IPS-18a (cell line): ENCODE data around the gene CNTN4.

ENCODE experiments used
- H3K27ac ChIP-seq: one replicate; pipeline ENCODE4 v1.5.1; 2013; ENCODE audit warnings: low read length
- H3K27me3 ChIP-seq: one replicate; pipeline ENCODE4 v1.6.1; 2013; ENCODE audit warnings: mild to moderate bottlenecking, low read length; ENCODE audit not compliant: control insufficient read depth, insufficient read depth
- H3K36me3 ChIP-seq: one replicate; pipeline ENCODE4 v1.6.1; 2013; ENCODE audit warnings: low read depth, low read length; ENCODE audit not compliant: control insufficient read depth
- H3K4me1 ChIP-seq: one replicate; pipeline ENCODE4 v1.6.1; 2013; ENCODE audit warnings: low read depth, low read length; ENCODE audit not compliant: control insufficient read depth
- H3K4me3 ChIP-seq: one replicate; pipeline ENCODE4 v1.5.1; 2013; ENCODE audit warnings: low read length
- H3K9ac ChIP-seq: one replicate; pipeline ENCODE4 v1.6.1; 2013; ENCODE audit warnings: mild to moderate bottlenecking, low read length, moderate library complexity
- H3K9me3 ChIP-seq: one replicate; pipeline ENCODE4 v1.6.1; 2013; ENCODE audit warnings: low read depth, low read length; ENCODE audit not compliant: control insufficient read depth

The CNTN4 gene

GRCh38 chr3:2713923-2714322 is 615.3 kb downstream of the CNTN4 start:
- H3K36me3 ChIP-seq, result no peaks in the 10 kb centered on the region
- H3K27me3 ChIP-seq, result no peaks in the 10 kb centered on the region
- no peak overlapping the region for H3K27ac ChIP-seq
- H3K4me1 ChIP-seq, result no peaks in the 10 kb centered on the region
- H3K4me3 ChIP-seq, result no peak overlapping the region
- H3K9me3 ChIP-seq, result no peaks in the 10 kb centered on the region
- no peak overlapping the region for H3K9ac ChIP-seq

DNA sequence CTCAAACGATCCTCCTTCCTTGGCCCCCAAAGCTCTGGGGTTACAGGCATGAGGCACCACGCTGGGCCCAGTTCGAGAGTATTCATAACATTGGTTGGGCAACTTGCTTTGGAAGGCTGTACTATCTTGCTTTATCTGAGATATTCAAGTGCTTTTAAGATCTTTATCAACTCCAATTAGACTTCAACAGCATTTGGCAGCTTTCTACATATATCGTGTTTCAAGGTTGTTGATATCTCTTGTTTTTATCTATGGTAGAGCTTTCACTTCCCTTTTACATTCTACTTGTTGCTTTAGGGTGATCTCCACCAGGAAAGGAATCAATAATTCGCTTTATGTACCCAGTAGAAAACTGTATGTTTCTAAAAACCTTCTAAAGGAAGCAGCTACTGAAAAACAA is 616.2 kb downstream of the CNTN4 start:
- Histone ChIP-seq H3K4me3 (no peak overlapping the region), H3K9ac (no peak overlapping the region), H3K27me3 (no peaks in the 10 kb centered on the region), H3K4me1 (no peaks in the 10 kb centered on the region), H3K9me3 (no peaks in the 10 kb centered on the region), H3K36me3 (no peaks in the 10 kb centered on the region), H3K27ac (no peak overlapping the region)

GRCh38 chr3:2727101-2727500 is 628.4 kb downstream of the CNTN4 start:
- no peak overlapping the region for H3K4me3 ChIP-seq
- no peaks in the 10 kb centered on the region for H3K27me3 ChIP-seq
- no peaks in the 10 kb centered on the region for H3K9me3 ChIP-seq
- H3K27ac ChIP-seq, result no peak overlapping the region
- H3K4me1 ChIP-seq, result no peaks in the 10 kb centered on the region
- H3K9ac ChIP-seq, result no peak overlapping the region
- H3K36me3 ChIP-seq, result no peaks in the 10 kb centered on the region

DNA sequence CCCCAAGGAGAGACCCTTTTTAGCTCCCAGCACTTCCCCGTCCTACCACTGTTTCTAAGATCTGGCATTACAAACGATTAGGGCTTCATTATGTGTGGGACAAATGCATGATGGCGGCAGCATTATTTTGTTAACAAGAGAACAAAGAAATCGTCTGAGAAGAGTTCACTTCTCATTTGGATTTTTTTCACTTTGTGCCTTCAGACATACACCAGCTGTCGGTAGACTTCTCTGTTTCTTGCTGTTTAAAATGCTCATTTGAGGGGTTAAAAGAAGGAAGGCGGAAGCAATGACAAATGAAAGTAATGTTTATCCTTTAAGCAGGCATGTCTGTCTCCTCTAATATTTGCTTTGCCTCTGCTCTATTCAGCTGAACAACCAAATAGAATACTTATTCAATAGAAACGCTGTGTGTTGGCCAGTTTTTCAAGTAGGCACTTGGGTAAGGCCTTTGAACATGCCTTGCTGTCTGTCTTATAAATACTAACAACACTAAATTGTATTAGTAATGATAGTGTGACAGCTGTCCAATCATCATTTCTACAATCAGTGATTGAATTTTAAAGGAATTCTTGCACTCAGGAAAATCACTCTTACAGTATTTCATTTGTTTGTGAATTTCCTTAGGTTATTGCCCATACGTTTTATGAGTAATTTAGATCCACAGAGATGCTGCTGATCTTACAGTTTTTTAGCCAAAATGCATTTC is 629.1 kb downstream of the CNTN4 start:
- H3K4me3 ChIP-seq, result no peak overlapping the region
- H3K36me3 ChIP-seq, result no peaks in the 10 kb centered on the region
- H3K9ac ChIP-seq, result no peak overlapping the region
- H3K9me3 ChIP-seq, result no peaks in the 10 kb centered on the region
- H3K4me1 ChIP-seq, result no peaks in the 10 kb centered on the region
- no peaks in the 10 kb centered on the region for H3K27me3 ChIP-seq
- H3K27ac ChIP-seq, result no peak overlapping the region

GRCh38 chr3:2731843-2732242 is 633.2 kb downstream of the CNTN4 start:
- no peak overlapping the region for H3K4me3 ChIP-seq

DNA sequence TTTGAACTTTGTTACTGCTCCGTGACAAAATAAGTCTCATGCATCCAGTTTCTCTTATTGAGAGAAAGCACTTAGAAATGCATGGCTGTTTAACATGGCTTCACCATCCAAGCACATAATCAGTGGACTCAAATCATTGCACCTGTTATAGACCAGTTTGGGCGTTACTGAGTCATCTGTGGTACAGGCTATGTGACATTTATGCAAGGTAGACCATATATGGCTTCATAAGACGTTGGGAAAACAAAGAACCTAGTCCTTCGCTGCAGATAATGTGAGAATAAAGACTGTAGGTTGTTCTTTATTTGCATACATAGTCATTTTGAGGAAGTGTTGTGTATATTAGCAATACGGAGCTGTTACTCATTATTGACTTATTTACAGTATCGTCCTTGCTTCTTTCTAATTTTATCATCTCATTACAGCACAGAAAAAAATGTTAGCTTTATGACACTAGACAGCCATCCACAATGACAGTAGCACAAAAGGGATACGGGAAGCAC is 636.8 kb downstream of the CNTN4 start:
- no peak overlapping the region for H3K9ac ChIP-seq
- H3K36me3 ChIP-seq, result no peaks in the 10 kb centered on the region
- no peaks in the 10 kb centered on the region for H3K27me3 ChIP-seq
- H3K27ac ChIP-seq, result no peak overlapping the region
- no peaks in the 10 kb centered on the region for H3K4me1 ChIP-seq
- no peak overlapping the region for H3K4me3 ChIP-seq
- no peaks in the 10 kb centered on the region for H3K9me3 ChIP-seq

More at GRCh38 chr3:2731843-2732242, 633.2 kb downstream of the CNTN4 start:
- Histone ChIP-seq H3K9me3 (no peaks in the 10 kb centered on the region), H3K27me3 (no peaks in the 10 kb centered on the region), H3K27ac (no peak overlapping the region), H3K4me1 (no peaks in the 10 kb centered on the region), H3K36me3 (no peaks in the 10 kb centered on the region), H3K9ac (no peak overlapping the region)

DNA sequence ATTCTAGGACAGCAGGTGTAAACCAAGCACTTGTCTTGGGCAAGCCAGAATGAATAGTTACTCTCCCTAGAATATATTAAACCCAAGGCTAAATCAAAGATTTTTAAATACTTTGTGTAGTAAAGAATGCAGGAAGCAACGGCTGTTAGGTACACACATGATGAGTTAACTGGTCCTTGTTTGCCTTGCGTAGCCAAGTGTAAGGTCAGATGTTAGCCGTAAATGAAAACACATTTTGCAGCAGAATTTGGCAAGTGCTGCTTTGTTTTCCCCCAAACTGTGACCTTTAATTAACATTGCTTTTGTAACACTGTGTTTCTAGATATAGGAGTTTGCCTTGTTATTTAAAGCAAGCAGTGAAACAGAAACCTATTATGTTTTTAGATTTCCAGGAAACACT is 642.9 kb downstream of the CNTN4 start:
- no peaks in the 10 kb centered on the region for H3K27me3 ChIP-seq
- peaks cover 4% of the 10 kb centered on the region for H3K4me1 ChIP-seq
- H3K4me3 ChIP-seq, result no peak overlapping the region
- H3K27ac ChIP-seq, result no peak overlapping the region
- H3K9me3 ChIP-seq, result no peaks in the 10 kb centered on the region
- H3K9ac ChIP-seq, result no peak overlapping the region
- no peaks in the 10 kb centered on the region for H3K36me3 ChIP-seq

GRCh38 chr3:2765002-2765579 is 666.4 kb downstream of the CNTN4 start:
- H3K27me3 ChIP-seq, result no peaks in the 10 kb centered on the region
- no peak overlapping the region for H3K9ac ChIP-seq
- H3K27ac ChIP-seq, result no peak overlapping the region
- H3K9me3 ChIP-seq, result no peaks in the 10 kb centered on the region
- H3K4me1 ChIP-seq, result peaks cover 9% of the 10 kb centered on the region
- H3K4me3 ChIP-seq, result no peak overlapping the region
- H3K36me3 ChIP-seq, result no peaks in the 10 kb centered on the region

GRCh38 chr3:2770451-2770850 is 671.8 kb downstream of the CNTN4 start:
- Histone ChIP-seq H3K9me3 (no peaks in the 10 kb centered on the region), H3K27ac (no peak overlapping the region), H3K36me3 (no peaks in the 10 kb centered on the region), H3K27me3 (no peaks in the 10 kb centered on the region), H3K4me1 (peaks cover 14% of the 10 kb centered on the region), H3K4me3 (no peak overlapping the region), H3K9ac (no peak overlapping the region)

DNA sequence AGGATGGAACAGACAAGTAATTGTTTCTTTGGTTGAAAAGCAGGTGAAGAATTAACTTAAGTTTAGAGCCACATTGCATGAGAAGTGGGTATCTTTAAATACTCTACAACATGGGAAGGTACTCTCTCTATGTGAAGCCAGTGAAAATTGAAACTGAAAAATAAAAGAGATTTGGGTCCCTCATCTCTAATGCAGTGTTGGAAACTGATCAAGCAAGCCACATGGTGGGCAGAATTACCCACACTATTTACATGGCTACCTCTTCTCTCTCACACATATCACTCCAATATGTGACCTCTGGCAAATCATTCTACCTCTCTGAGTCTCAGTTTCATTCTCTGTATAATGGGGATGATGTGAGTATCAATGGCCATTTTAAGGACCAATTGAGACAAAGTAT is 672.5 kb downstream of the CNTN4 start:
- Histone ChIP-seq H3K9me3 (no peaks in the 10 kb centered on the region), H3K4me1 (peaks cover 14% of the 10 kb centered on the region), H3K4me3 (no peak overlapping the region), H3K9ac (no peak overlapping the region), H3K27me3 (no peaks in the 10 kb centered on the region), H3K27ac (no peak overlapping the region), H3K36me3 (no peaks in the 10 kb centered on the region)

GRCh38 chr3:2771741-2772140 is 673.1 kb downstream of the CNTN4 start:
- Histone ChIP-seq H3K27me3 (no peaks in the 10 kb centered on the region), H3K4me3 (no peak overlapping the region), H3K27ac (no peak overlapping the region)

DNA sequence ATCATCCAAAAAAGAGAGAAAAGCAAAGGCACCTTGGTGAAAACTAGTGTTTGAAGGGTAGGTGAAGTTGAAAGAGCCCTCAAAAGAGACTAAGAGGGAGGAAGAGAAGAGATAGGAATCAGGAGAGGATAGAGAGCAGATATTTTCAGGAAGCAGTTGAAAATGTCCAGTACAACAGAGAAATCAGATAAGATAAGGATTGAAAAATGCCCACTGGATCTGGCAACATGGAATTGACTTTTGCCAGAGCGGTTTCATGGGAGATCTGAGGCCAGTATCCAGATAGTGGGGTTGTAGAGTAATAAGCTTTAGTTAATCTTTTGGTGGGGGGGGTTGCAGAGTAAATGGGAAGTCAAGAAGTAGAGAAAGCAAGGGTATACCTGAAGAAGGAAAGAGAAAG is 674.1 kb downstream of the CNTN4 start:
- Histone ChIP-seq H3K4me1 (peaks cover 10% of the 10 kb centered on the region), H3K36me3 (no peaks in the 10 kb centered on the region), H3K9ac (no peak overlapping the region), H3K9me3 (no peaks in the 10 kb centered on the region), H3K4me3 (no peak overlapping the region), H3K27ac (no peak overlapping the region), H3K27me3 (no peaks in the 10 kb centered on the region)

More at GRCh38 chr3:2771741-2772140, 673.1 kb downstream of the CNTN4 start:
- H3K9me3 ChIP-seq, result no peaks in the 10 kb centered on the region
- H3K36me3 ChIP-seq, result no peaks in the 10 kb centered on the region
- H3K4me1 ChIP-seq, result peaks cover 14% of the 10 kb centered on the region
- no peak overlapping the region for H3K9ac ChIP-seq
